CD14-positive monocyte (primary cell): ENCODE data around the gene ACKR1. TPM values are rescaled to one million over a fixed set of nuclear protein-coding genes. Genes with fewer than 3 reads are reported as not detected.

Experiments
- DNase-seq, 3 donors: peaks; one replicate each; pipeline ENCODE4 v3.0.0-alpha.2; 2011 to 2022
- H2AFZ ChIP-seq: 2 replicates; pipeline ENCODE4 v1.6.0; 2012; ENCODE audit warnings: mild to moderate bottlenecking, low read depth, low read length, inconsistent platforms; ENCODE audit not compliant: insufficient read depth, poor library complexity, severe bottlenecking
- H3K27ac ChIP-seq, 2 donors: 1 replicate in 1 of 2; 2 replicates in 1 of 2; pipeline ENCODE4 v1.5.1; 2012 to 2013; ENCODE audit warnings: low read length in 2 of 2, control low read depth in 1 of 2, inconsistent platforms in 1 of 2, low read depth in 1 of 2, mild to moderate bottlenecking in 1 of 2
- H3K27me3 ChIP-seq, 2 donors: one replicate each; pipeline versions ENCODE4 v1.6.0 to v1.6.1; 2011 to 2013; ENCODE audit warnings: low read length in 2 of 2; ENCODE audit not compliant: control insufficient read depth in 2 of 2, insufficient read depth in 2 of 2
- H3K36me3 ChIP-seq, 2 donors: replicated peaks in 1 of 2; 1 replicate in 1 of 2; 2 replicates in 1 of 2; pipeline versions ENCODE4 v1.5.1 to v1.6.1; 2012 to 2013; ENCODE audit warnings: low read length in 2 of 2, control low read depth in 1 of 2, inconsistent platforms in 1 of 2, mild to moderate bottlenecking in 1 of 2; ENCODE audit not compliant: insufficient read depth in 2 of 2, control insufficient read depth in 1 of 2
- H3K4me1 ChIP-seq, 2 donors: 1 replicate in 1 of 2; 2 replicates in 1 of 2; pipeline versions ENCODE4 v1.5.1 to v1.6.1; 2012 to 2013; ENCODE audit warnings: low read length in 2 of 2, control low read depth in 1 of 2, inconsistent platforms in 1 of 2, mild to moderate bottlenecking in 1 of 2, moderate library complexity in 1 of 2; ENCODE audit not compliant: insufficient read depth in 2 of 2, control insufficient read depth in 1 of 2
- H3K4me2 ChIP-seq: replicated peaks from 2 replicates; pipeline ENCODE3; 2012; ENCODE audit warnings: low read length, moderate library complexity, mild to moderate bottlenecking; ENCODE audit not compliant: poor library complexity, severe bottlenecking; ENCODE audit errors: extremely low read depth
- H3K4me3 ChIP-seq, 3 experiments: fragments of 200-600 bp in 1 of 3; sonication (generic) in 1 of 3; replicated peaks in 1 of 3; 1 replicate in 2 of 3; 2 replicates in 1 of 3; pipeline ENCODE4 v1.5.1; 2011 to 2013; ENCODE audit warnings: low read length in 3 of 3, mild to moderate bottlenecking in 3 of 3, control low read depth in 2 of 3, low read depth in 2 of 3, inconsistent platforms in 1 of 3, moderate library complexity in 1 of 3
- H3K79me2 ChIP-seq: 2 replicates; pipeline ENCODE4 v1.6.0; 2012; ENCODE audit warnings: mild to moderate bottlenecking, control low read depth, inconsistent platforms, low read length, moderate library complexity; ENCODE audit not compliant: insufficient read depth
- H3K9ac ChIP-seq: 2 replicates; pipeline ENCODE4 v1.6.0; 2017; ENCODE audit warnings: low read length, mild to moderate bottlenecking; ENCODE audit not compliant: insufficient read depth, poor library complexity, severe bottlenecking
- H3K9me3 ChIP-seq, 2 donors: replicated peaks in 1 of 2; 1 replicate in 1 of 2; 2 replicates in 1 of 2; pipeline versions ENCODE4 v1.5.1 to v1.6.1; 2012 to 2013; ENCODE audit warnings: low read length in 2 of 2, control low read depth in 1 of 2; ENCODE audit not compliant: control insufficient read depth in 1 of 2, insufficient read depth in 1 of 2
- H4K20me1 ChIP-seq: 2 replicates; pipeline ENCODE4 v1.6.0; 2012; ENCODE audit warnings: mild to moderate bottlenecking, low read length, control low read depth, moderate library complexity; ENCODE audit not compliant: insufficient read depth
- H3K27ac Mint-ChIP-seq, 7 donors: one replicate each; pipeline ENCODE4 v1.8.0; 2020; ENCODE audit warnings: mild to moderate bottlenecking in 7 of 7, mixed read lengths in 7 of 7, moderate library complexity in 6 of 7, inconsistent platforms in 2 of 7
- H3K27me3 Mint-ChIP-seq, 3 donors: one replicate each; pipeline ENCODE4 v1.8.0; 2021 to 2022; ENCODE audit warnings: low read depth in 3 of 3, mild to moderate bottlenecking in 3 of 3, mixed read lengths in 3 of 3, moderate library complexity in 3 of 3, inconsistent platforms in 1 of 3
- H3K36me3 Mint-ChIP-seq, 2 donors: one replicate each; pipeline ENCODE4 v1.8.0; 2020; ENCODE audit warnings: mixed read lengths in 2 of 2, inconsistent platforms in 1 of 2, mild to moderate bottlenecking in 1 of 2
- H3K4me1 Mint-ChIP-seq: one replicate; pipeline ENCODE4 v1.8.0; 2020; ENCODE audit warnings: mild to moderate bottlenecking, mixed read lengths
- H3K4me3 Mint-ChIP-seq, 2 donors: one replicate each; pipeline ENCODE4 v1.8.0; 2020; ENCODE audit warnings: mild to moderate bottlenecking in 2 of 2, mixed read lengths in 2 of 2, moderate library complexity in 1 of 2
- H3K9me3 Mint-ChIP-seq, 7 donors: one replicate each; pipeline ENCODE4 v1.8.0; 2020 to 2022; ENCODE audit warnings: mixed read lengths in 7 of 7, mild to moderate bottlenecking in 6 of 7, moderate library complexity in 6 of 7, inconsistent platforms in 2 of 7
- CTCF ChIP-seq: fragments of 200-600 bp; IDR thresholded peaks from one replicate; pipeline ENCODE4 v1.8.0; 2022; ENCODE audit warnings: antibody characterized with exemption, mild to moderate bottlenecking
- WGBS: methylation state at CpG from one replicate; pipeline ENCODE4 v1.1.5; 2013; ENCODE audit warnings: missing lambda C conversion rate; ENCODE audit not compliant: insufficient coverage; 5-methylcytosine and 5-hydroxymethylcytosine counted together
- intact Hi-C, 2 donors: fragments of 100-400 bp; cut with micrococcal nuclease; formaldehyde crosslinking; loops; one replicate each; pipeline versions ENCODE4 v1.15.0 to v1.15.1; 2023
- polyA plus RNA-seq, 3 donors: library from polyadenylated mRNA; depleted of rRNA in 1 of 3; unstranded in 2 of 3; stranded (reverse) in 1 of 3; fragments of 300-500 nt in 2 of 3; fragments of >200 nt in 1 of 3; fragmentation: Illumina TruSeq in 2 of 3; gene quantifications; 1 replicate in 2 of 3; 2 replicates in 1 of 3; pipeline ENCODE4 v1.2.3, GENCODE V29; 2012 to 2021

Gene ACKR1
- polyA plus RNA-seq, 3 donors = 0.14 TPM; not detected in 2

GRCh38 chr1:159206110-159206509 lies 1.4 kb downstream of the ACKR1 start:
- no peak overlapping the region for H3K27ac ChIP-seq
- peaks cover 9 to 30% (median 20%) of the 10 kb centered on the region in 3 donors for H3K27me3 Mint-ChIP-seq

GRCh38 chr1:159207080-159207479 lies 2.4 kb downstream of the ACKR1 start:
- no peaks in the 10 kb centered on the region for H3K9me3 ChIP-seq
- H3K27me3 ChIP-seq = peaks cover 0 to 19% of the 10 kb centered on the region in 2 donors
- peaks cover 3 to 14% of the 10 kb centered on the region in 2 donors for H3K4me1 ChIP-seq
- no peak overlapping the region for H2AFZ ChIP-seq
- H3K4me3 Mint-ChIP-seq = no peak overlapping the region
- H3K9me3 Mint-ChIP-seq = peaks cover 0 to 2% (median 0%) of the 10 kb centered on the region in 7 donors
- H3K4me2 ChIP-seq = no peak overlapping the region
- no peak overlapping the region for H3K4me3 ChIP-seq
- H3K79me2 ChIP-seq = no peaks in the 10 kb centered on the region
- peaks cover 10 to 29% (median 18%) of the 10 kb centered on the region in 3 donors for H3K27me3 Mint-ChIP-seq
- no peaks in the 10 kb centered on the region for H3K36me3 ChIP-seq
- H3K4me1 Mint-ChIP-seq = peaks cover 26% of the 10 kb centered on the region
- H3K27ac Mint-ChIP-seq = no peak overlapping the region
- WGBS = 94% methylated on average over 3 of the region's 5 CpGs
- no peaks in the 10 kb centered on the region for H4K20me1 ChIP-seq
- intact Hi-C loops = no loop called here
- DNase-seq = no peak
- no peak overlapping the region for H3K27ac ChIP-seq
- no peaks in the 10 kb centered on the region for H3K36me3 Mint-ChIP-seq
- H3K9ac ChIP-seq = no peak overlapping the region
- no peak for TF ChIP-seq CTCF

More at GRCh38 chr1:159206110-159206509, 1.4 kb downstream of the ACKR1 start:
- Histone ChIP-seq H3K4me2 (no peak overlapping the region), H3K9ac (no peak overlapping the region), H3K4me3 (no peak overlapping the region), H4K20me1 (no peaks in the 10 kb centered on the region), H2AFZ (no peak overlapping the region), H3K4me1 (peaks cover 13 to 23% of the 10 kb centered on the region in 2 donors), H3K9me3 (no peaks in the 10 kb centered on the region), H3K27me3 (peaks cover 0 to 19% of the 10 kb centered on the region in 2 donors), H3K79me2 (no peaks in the 10 kb centered on the region), H3K36me3 (no peaks in the 10 kb centered on the region)
- Mint-ChIP-seq H3K36me3 (no peaks in the 10 kb centered on the region), H3K4me3 (no peak overlapping the region), H3K27ac (peak overlapping the region in 1 of 7 donors; percentile 37), H3K4me1 (peaks cover 33% of the 10 kb centered on the region), H3K9me3 (peaks cover 0 to 2% (median 0%) of the 10 kb centered on the region in 7 donors)
- no peak for DNase-seq
- TF ChIP-seq CTCF = no peak
- intact Hi-C loops = no loop called here
- WGBS = 100% methylated on average over 3 of the region's 4 CpGs
